Neural cell (in vitro differentiated cells): Measurements from ENCODE around the gene FXYD1. TPM values are rescaled to one million over a fixed set of nuclear protein-coding genes. Genes with fewer than 3 reads are reported as not detected.

Experiments
- H2AFZ ChIP-seq: fragments of 200-600, 300-800 bp; sonication (generic), shearing (Covaris generic); 2 replicates; pipeline ENCODE4 v1.6.0; 2014; ENCODE audit warnings: low read depth, mild to moderate bottlenecking, antibody characterized with exemption, low read length, moderate library complexity
- H3F3A ChIP-seq: fragments of 200-600 bp; shearing (Covaris generic); 2 replicates; pipeline ENCODE4 v1.6.1; 2016; ENCODE audit warnings: mild to moderate bottlenecking, moderate library complexity, mixed read lengths, antibody characterized with exemption, low read length; ENCODE audit not compliant: insufficient read depth, poor library complexity, severe bottlenecking
- H3K27ac ChIP-seq: fragments of 200-600, 300-800 bp; sonication (generic), shearing (Covaris generic); 2 replicates; pipeline ENCODE4 v1.5.1; 2014; ENCODE audit warnings: mild to moderate bottlenecking, low read length, moderate library complexity
- H3K27me3 ChIP-seq: fragments of 300-800, 200-600 bp; sonication (generic), shearing (Covaris generic); 2 replicates; pipeline ENCODE4 v1.6.0; 2014; ENCODE audit warnings: mild to moderate bottlenecking, low read depth, low read length, moderate library complexity; ENCODE audit not compliant: insufficient read depth
- H3K36me3 ChIP-seq: fragments of 300-800, 200-600 bp; sonication (generic), shearing (Covaris generic); 2 replicates; pipeline ENCODE4 v1.5.1; 2014; ENCODE audit warnings: mild to moderate bottlenecking, antibody characterized with exemption, low read length, moderate library complexity; ENCODE audit not compliant: insufficient read depth
- H3K4me2 ChIP-seq: fragments of 300-800, 200-600 bp; sonication (generic), shearing (Covaris generic); 2 replicates; pipeline ENCODE4 v1.6.0; 2014; ENCODE audit warnings: mild to moderate bottlenecking, low read length
- H3K4me3 ChIP-seq: fragments of 300-800, 200-600 bp; sonication (generic), shearing (Covaris generic); 2 replicates; pipeline ENCODE4 v1.5.1; 2014; ENCODE audit warnings: mild to moderate bottlenecking, low read length, moderate library complexity
- H3K79me2 ChIP-seq: fragments of 200-600 bp; shearing (Covaris generic); replicated peaks from 2 replicates; pipeline ENCODE4 v1.6.0; 2014; ENCODE audit warnings: mild to moderate bottlenecking, low read length, moderate library complexity; ENCODE audit not compliant: insufficient read depth
- H3K9ac ChIP-seq: fragments of 300-800, 200-600 bp; sonication (generic), shearing (Covaris generic); 2 replicates; pipeline ENCODE4 v1.6.1; 2016; ENCODE audit warnings: mild to moderate bottlenecking, low read length, mixed read lengths
- H3K9me2 ChIP-seq: fragments of 200-600 bp; shearing (Covaris generic); 2 replicates; pipeline ENCODE4 v1.6.1; 2016; ENCODE audit warnings: mild to moderate bottlenecking, low read length, mixed read lengths; ENCODE audit not compliant: insufficient read depth
- H3K9me3 ChIP-seq: fragments of 200-600, 300-800 bp; sonication (generic), shearing (Covaris generic); 2 replicates; pipeline ENCODE4 v1.6.1; 2016; ENCODE audit warnings: mild to moderate bottlenecking, mixed run types, low read length, moderate library complexity, mixed read lengths
- H4K20me1 ChIP-seq: fragments of 200-600 bp; shearing (Covaris generic); 2 replicates; pipeline ENCODE4 v1.6.1; 2016; ENCODE audit warnings: mild to moderate bottlenecking, mixed run types; ENCODE audit not compliant: insufficient read depth
- CTCF ChIP-seq: fragments of 450-650 bp; IDR thresholded peaks from 2 replicates; pipeline ENCODE4 v1.5.1; 2014; ENCODE audit warnings: antibody characterized with exemption, mild to moderate bottlenecking, moderate library complexity; ENCODE audit not compliant: poor library complexity, severe bottlenecking
- EP300 ChIP-seq: fragments of 450-650 bp; conservative IDR thresholded peaks from 2 replicates; pipeline ENCODE4 v1.6.1; 2014; ENCODE audit warnings: antibody characterized with exemption, mild to moderate bottlenecking, moderate library complexity; ENCODE audit not compliant: poor library complexity, severe bottlenecking
- EZH2 ChIP-seq: fragments of 200-600, 300-800 bp; shearing (Covaris generic), sonication (generic); IDR thresholded peaks from 2 replicates; pipeline ENCODE4 v1.6.1; 2014; ENCODE audit warnings: antibody characterized with exemption, low read length, borderline replicate concordance, mild to moderate bottlenecking; ENCODE audit not compliant: insufficient read depth, poor library complexity, severe bottlenecking
- MXI1 ChIP-seq: fragments of 450-650 bp; conservative IDR thresholded peaks from 2 replicates; pipeline ENCODE4 v1.6.1; 2014; ENCODE audit warnings: antibody characterized with exemption, mild to moderate bottlenecking; ENCODE audit not compliant: poor library complexity, severe bottlenecking
- POLR2AphosphoS5 ChIP-seq: IDR thresholded peaks from 2 replicates; pipeline ENCODE4 v1.6.1; 2012
- RAD21 ChIP-seq: fragments of 450-650 bp; conservative IDR thresholded peaks from 2 replicates; pipeline ENCODE4 v1.6.1; 2014; ENCODE audit warnings: antibody characterized with exemption, mild to moderate bottlenecking, moderate library complexity
- REST ChIP-seq: IDR thresholded peaks from 2 replicates; pipeline ENCODE4 v1.6.1; 2012; ENCODE audit warnings: borderline replicate concordance
- SMC3 ChIP-seq: fragments of 450-650 bp; conservative IDR thresholded peaks from 2 replicates; pipeline ENCODE4 v1.6.1; 2014; ENCODE audit warnings: antibody characterized with exemption, mild to moderate bottlenecking, moderate library complexity; ENCODE audit not compliant: poor library complexity
- TAF1 ChIP-seq: IDR thresholded peaks from 2 replicates; pipeline ENCODE4 v1.6.1; 2012; ENCODE audit warnings: low read depth
- polyA plus RNA-seq: library from polyadenylated mRNA; depleted of rRNA; stranded (reverse); fragments of >200 nt; gene quantifications from 2 replicates; pipeline ENCODE4 v1.2.3, GENCODE V29; 2014

The FXYD1 gene
- polyA plus RNA-seq, 1 donor from 2014 or later = not detected

GRCh38 chr19:35090506-35091214 lies 48.0 kb upstream of the FXYD1 start:
- Histone ChIP-seq H3F3A (no peaks in the 10 kb centered on the region), H4K20me1 (no peaks in the 10 kb centered on the region), H3K4me2 (no peak overlapping the region), H3K79me2 (no peaks in the 10 kb centered on the region), H3K36me3 (no peaks in the 10 kb centered on the region), H3K9me2 (no peaks in the 10 kb centered on the region), H3K27ac (no peak overlapping the region), H3K9me3 (no peaks in the 10 kb centered on the region), H3K9ac (no peak overlapping the region), H3K27me3 (no peaks in the 10 kb centered on the region), H3K4me3 (no peak overlapping the region), H2AFZ (no peak overlapping the region)
- peak; percentile 48 for TF ChIP-seq CTCF
- no peak for TF ChIP-seq SMC3
- TF ChIP-seq RAD21 = no peak

GRCh38 chr19:35093430-35093829 lies 45.2 kb upstream of the FXYD1 start:
- no peaks in the 10 kb centered on the region for H4K20me1 ChIP-seq
- H3K79me2 ChIP-seq = no peaks in the 10 kb centered on the region
- no peaks in the 10 kb centered on the region for H3K9me3 ChIP-seq
- no peaks in the 10 kb centered on the region for H3F3A ChIP-seq
- no peak overlapping the region for H2AFZ ChIP-seq
- no peaks in the 10 kb centered on the region for H3K36me3 ChIP-seq
- no peaks in the 10 kb centered on the region for H3K27me3 ChIP-seq
- TF ChIP-seq REST (no peak), EP300 (no peak), SMC3 (no peak), RAD21 (no peak), POLR2AphosphoS5 (no peak), MXI1 (no peak), EZH2 (no peak), TAF1 (no peak), CTCF (no peak)
- H3K27ac ChIP-seq = no peak overlapping the region
- H3K9me2 ChIP-seq = no peaks in the 10 kb centered on the region
- H3K4me2 ChIP-seq = no peak overlapping the region
- no peak overlapping the region for H3K9ac ChIP-seq
- H3K4me3 ChIP-seq = no peak overlapping the region
